HG03460 (cell line): ENCODE results near the gene PLXNB1.
"Not testable (repeated sequence)": the region's sequence is repeated elsewhere in the genome, so short reads cannot be mapped to it uniquely, and the experiment has no call there.

Source experiments
- ATAC-seq: cut with Tn5 transposase; IDR thresholded peaks from one replicate; pipeline ENCODE4 v1.9.1; 2021; ENCODE audit not compliant: unreplicated experiment

PLXNB1 gene

GRCh38 chr3:48429960-48430707, at the start of gene PLXNB1:
TSS of gene PLXNB1 (minus strand) at chr3:48430086. CDS start at chr3:48424611, 5,475 bp downstream.
- no peak for ATAC-seq

DNA sequence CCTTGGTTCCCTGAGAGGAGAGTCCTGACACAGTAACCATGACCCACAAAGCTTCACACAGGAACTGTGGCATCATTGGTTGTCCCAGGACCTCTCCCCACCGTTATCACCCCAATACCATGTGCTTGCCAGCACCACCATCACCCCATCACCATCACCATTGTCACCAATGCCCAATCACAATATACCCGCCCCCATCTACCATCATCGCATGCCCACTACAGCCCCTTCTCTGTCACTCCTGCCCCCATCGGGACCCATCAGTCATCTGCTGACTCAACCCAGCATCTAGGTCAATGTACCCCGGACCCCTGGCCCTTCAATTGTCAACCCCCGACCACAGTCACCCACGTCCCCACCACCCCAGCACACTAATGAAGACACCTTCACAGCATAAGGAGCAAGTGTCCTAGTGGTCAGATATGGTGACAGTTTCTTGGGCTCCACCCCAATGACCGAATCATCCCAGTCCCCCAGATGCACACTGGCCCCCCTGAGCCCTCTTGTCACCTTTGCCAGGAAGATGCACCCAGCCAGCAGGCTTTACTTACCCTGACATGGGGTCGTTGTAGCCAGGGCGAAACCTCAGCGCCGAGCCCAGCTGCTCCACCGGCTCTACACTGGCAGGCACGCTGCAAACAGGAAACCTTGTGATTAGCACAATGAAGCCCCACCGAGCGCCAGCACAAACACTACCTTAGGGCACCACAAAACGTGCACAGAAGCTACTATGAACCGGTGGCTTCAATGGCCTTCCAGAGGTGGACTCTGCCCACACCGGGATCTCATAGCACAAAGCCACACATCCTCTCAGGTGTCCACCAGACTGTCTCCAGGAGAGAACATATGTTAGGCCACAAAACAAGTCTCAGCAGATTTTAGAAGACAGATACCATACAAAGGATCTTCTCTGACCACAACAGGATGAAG, 49.0 kb upstream of the PLXNB1 start:
- ATAC-seq, result peak; percentile 46

DNA sequence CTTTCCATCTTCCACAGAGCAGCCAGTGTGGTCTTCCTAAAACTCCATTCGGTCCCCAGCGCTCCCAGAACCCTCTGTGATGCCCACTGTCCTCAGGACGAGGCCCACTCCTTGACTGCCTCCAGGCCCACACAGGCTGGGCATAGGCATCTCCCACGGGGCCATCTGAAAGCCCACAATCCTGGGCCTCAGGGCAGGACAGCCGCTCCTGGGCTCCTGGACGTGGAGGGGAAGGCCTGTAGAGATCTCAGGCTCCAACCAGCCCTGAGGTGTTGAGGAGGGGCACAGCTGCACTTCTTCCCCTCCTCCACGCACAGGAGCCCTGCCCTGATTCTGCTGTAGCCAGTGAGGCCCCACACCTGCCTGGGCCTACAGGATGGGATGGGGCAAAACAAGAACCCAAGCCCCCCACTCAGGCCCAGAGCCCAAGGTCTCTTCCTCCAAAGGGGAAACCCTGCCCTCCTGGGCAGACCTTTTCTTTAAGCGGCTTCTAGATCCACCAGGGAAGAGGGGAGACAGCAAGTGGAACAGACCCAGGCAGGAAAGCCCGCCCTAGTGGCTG, 48.2 kb upstream of the PLXNB1 start:
- no peak for ATAC-seq

DNA sequence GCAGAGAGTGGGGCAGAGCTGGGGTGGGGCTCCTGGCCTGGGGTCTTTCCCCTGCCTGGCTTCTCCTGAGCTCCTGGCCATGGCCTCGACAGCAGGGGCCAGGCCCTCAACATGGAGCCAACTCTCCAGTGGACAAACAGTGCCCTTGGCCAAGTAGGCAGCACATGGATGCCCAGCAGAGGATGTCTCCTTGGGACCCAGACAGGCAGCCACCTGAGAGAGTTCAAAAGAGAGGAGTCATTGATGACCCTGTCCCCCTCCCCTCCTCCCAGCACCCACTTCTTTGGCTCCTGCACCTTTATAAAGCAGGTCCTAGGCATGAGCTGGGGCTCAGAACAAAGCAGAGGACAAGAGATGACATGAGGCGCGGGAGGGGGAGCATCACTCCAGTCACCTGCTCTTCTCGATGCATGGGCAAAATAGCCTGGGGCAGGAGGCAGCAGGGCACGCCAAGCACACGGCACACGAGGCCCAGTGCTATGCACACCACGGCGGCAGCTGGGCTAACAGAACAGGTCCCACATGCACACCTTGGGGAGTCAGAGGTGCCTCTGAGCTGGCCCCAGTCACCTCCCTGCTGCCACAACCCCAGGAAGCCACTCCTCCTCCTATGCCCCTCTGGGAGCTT, 46.7 kb upstream of the PLXNB1 start:
- no peak for ATAC-seq

GRCh38 chr3:48475188-48475587, 45.3 kb upstream of the PLXNB1 start:
- ATAC-seq, result no peak

GRCh38 chr3:48474619-48475018, 44.7 kb upstream of the PLXNB1 start:
- no peak for ATAC-seq

- ATAC-seq, result not testable (repeated sequence)
Observed at GRCh38 chr3:48474031-48474430, 44.1 kb upstream of the PLXNB1 start.

DNA sequence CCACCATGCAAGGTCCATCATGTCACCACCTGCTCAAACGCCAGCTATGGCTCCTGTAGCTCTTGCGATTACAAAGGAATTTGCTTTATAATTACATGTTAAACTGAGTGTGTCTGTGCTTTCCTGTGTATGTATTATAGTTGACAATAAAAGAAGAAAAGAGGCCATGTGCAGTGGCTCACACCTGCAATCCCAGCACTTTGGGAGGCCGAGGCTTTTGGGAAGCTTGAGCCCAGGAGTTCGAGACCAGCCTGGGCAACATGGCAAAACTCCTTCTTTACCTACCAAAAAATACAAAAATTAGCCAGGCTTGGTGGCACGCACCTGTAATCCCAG, 43.7 kb upstream of the PLXNB1 start:
- no peak for ATAC-seq

DNA sequence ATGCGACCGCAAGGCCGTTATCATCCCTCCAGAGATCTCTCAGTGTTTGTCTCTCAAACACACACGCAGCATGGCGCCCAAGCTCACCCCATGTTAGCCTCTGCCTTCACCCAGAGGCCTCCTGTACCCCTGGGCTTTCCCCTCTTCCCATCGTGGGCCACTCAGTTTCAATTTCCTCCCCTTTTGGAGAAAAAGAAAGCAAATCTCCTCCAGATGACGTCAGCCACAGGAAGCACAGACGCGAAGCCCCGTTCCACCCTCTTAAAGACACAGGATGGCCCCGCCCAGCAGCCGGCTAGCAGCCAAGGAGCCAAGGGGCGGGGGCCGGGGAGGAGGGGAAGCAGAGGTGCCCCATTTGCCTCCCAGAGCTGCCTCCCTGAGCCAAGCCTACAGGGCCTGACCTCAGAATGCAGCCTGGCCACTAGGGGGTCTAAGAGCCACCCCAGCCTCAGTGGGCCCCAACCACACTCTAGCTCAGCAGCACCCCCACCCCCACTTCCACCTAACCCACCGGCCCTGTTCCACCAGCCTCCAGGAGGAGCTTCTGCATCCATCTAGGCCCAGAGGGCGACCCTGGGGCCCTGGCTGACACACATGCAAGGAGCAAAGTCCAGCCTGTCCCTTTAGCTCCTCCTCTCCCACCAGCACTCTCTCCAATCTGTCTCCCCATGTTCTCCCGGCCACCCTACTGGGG, 43.2 kb upstream of the PLXNB1 start:
- peak; percentile 73 for ATAC-seq

DNA sequence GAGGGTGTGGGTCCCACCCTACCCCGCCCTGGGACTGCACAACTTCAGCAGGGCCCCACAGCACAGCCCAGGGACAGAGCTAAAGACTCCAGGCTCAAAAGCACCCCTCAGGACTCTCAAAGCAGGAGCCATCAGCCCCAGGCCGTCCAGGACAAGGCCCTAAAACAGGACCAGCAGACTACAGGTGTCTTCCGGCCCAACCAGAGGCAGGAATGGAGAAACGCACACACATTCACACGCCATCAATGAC, 42.7 kb upstream of the PLXNB1 start:
- ATAC-seq, result no peak

GRCh38 chr3:48470286-48470685, 40.4 kb upstream of the PLXNB1 start:
- ATAC-seq, result no peak

DNA sequence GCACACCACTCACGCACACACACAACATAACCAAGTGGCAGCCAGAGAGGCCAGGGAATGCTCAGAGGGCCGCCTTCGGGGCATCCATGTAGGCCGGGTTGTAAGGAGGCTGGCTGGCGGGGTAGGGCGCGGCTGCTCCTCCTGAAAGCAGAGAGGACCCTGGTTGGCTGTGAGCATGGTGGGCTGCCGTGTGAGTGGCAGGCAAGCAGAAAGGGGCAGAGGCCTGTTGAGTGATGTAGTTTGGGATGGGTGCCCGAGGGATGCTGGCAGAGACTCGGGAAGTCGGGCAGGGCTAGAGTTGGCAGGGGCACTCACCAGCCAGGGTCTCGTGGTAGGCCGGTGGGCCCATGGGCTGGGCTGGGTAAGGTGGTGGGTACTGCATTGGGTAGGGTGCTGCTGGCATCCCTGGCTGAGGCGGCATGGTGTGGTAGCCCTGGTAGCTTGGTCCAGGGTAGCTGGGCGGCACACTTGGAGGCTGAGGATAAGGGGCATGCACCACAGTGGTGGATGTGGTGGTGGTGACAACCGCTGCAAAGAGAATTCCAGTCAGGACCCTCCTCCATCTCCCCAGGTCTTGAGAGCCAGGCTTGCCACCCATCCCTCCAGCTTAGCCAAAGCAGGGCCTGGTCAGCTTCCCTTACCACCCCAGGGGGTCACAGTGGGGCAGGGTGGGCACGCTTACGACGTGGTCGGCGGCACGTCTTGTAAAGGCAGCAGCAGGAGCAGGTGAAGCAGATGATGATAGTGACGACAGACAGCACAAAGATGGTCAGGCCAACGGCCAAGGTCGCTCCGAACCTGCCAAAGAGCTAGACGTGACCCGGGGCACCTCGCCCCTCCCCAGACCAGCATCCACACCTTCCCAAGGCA, 39.4 kb upstream of the PLXNB1 start:
- ATAC-seq, result no peak

DNA sequence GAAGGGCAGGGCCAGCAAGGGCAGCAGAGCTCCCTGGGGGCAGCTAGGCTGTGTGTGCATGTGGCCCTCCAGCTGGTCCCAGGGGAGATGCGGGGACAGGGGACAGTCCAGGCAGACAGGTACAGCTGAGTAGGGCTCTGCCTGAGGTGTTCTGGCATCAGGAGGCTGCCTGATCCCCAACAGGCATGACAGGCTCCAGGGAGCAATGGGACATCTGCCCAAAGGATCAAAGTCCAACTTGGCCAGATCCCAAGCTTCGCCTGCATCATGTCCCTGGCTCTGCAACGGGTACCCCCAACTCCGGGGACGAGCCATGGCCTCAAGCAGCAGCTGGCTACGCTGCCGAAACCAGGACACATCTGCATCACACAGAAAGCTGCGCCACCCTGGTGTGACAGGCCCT, 38.4 kb upstream of the PLXNB1 start:
- no peak for ATAC-seq

DNA sequence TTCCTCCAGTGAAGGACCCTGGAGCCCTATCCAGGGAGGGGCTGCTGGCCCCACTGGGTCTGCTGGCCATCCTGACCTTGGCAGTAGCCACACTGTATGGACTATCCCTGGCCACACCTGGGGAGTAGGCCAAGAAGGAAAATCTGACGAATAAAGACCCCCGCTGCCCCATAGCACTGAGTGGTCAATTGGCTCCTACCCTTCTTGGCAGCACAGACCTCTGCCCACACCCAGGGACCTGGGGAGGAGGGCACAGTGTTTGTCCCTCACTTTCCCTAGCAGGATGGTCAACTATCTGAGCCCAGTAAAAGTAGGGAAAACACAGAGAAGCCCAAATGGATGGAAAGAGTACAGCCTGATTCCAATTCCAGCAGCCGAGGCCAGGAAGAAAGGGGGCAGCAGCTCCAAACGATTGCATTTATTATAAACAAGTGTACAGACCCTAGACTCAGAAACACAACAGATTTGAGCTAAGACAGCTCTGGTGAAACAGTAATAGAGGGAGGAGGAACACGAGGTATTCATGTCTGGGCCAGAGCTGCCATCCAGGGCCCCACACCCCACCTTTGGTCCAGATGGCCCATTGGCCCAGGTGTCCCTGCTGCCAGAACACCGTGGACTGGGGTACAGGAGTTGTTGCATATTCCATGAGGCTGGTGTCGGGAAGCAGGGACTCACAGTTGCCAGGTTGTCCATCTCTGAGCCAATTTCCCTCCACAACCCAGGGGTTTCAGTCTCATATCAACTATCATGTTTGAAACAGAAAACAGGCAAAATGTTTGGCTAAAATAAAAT, 37.8 kb upstream of the PLXNB1 start:
- ATAC-seq, result no peak

- no peak for ATAC-seq
Observed at GRCh38 chr3:48467110-48467454, 37.2 kb upstream of the PLXNB1 start.

- peak; percentile 19 for ATAC-seq
Observed at GRCh38 chr3:48466386-48467109, 36.7 kb upstream of the PLXNB1 start.

DNA sequence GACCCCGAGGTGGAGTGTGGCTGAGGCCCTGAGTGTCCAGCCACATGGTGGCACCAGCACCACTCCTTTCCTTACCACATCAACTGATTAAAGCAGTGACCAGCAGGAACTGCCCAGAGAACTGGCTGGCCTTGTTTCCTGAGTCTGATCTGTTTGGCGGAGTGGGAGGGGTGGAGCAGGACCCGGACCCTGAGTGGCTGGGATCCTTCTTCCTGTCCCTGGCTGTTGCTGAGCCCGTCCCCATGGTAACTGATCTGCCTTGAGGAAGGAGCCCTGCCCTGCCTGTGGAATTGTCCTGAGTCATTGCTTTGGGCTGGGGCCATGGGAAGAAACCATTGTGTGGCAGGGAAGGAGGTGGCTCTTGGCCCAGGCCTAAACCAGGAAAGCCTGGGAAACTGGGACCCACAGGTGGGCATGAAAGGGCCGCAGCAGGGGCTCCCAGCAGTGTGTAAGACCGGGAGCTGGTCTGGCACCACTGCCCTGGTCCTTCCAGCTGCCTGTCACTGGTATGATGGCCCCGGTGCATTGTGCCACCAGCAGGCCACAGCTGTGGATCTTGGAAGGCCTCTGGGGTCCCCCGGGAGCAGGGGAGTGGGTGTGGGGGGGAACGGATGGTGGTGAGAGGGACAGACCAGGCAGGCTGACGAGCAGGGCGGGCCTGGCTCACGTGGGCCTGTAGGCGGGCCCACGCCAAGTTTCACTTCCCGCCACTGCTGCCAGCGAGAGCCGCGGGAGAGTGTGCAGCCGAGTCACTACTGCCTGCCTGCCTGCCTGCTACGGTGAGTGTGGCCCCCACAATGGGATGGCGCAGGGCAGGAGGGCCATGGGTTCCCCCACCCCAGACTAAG, 35.9 kb upstream of the PLXNB1 start:
- peak; percentile 78 for ATAC-seq

DNA sequence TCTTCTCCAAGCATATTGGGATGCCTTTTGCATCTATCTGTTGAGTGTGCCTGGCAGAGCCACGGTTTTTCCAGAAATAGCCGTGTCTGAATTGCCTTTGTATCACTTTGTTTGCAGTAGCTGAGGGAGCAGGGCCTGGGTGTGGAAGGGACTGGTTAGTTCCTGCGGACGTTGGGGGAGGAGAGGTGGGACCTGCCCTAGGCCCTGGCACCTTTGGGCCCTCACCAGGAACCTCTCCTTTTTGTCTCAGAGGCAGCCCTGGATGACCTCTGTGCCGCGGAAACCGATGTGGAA, 35.3 kb upstream of the PLXNB1 start:
- ATAC-seq, result no peak
